ENCODE measurements around the gene PRAMEF26. TPM values are rescaled to one million over a fixed set of nuclear protein-coding genes. Genes with fewer than 3 reads are reported as not detected.

The PRAMEF26 gene
- total RNA-seq, 2 experiments from 2014 or later, result not detected

Other genes starting within 250 kb of the PRAMEF26 start
- gene PRAMEF7, start 239.4 kb downstream of the PRAMEF26 start, total RNA-seq (2014; rRNA removed; shearing (Covaris generic)), result not detected in 2 replicates
- not detected in 2 replicates for gene PRAMEF7, start 239.4 kb downstream of the PRAMEF26 start, total RNA-seq (2022)
- not detected in 2 replicates for gene PRAMEF6, start 208.4 kb downstream of the PRAMEF26 start, total RNA-seq (2014; rRNA removed; shearing (Covaris generic))
- gene PRAMEF6, start 208.4 kb downstream of the PRAMEF26 start, total RNA-seq (2022), result not detected in 2 replicates
- not detected in 2 replicates for gene PRAMEF27, start 99.4 kb downstream of the PRAMEF26 start, total RNA-seq (2014; rRNA removed; shearing (Covaris generic))
- not detected in 2 replicates for gene PRAMEF27, start 99.4 kb downstream of the PRAMEF26 start, total RNA-seq (2022)
- gene HNRNPCL3, start 95.2 kb downstream of the PRAMEF26 start, total RNA-seq (2014; rRNA removed; shearing (Covaris generic)), result not detected in 2 replicates
- not detected in 2 replicates for gene HNRNPCL3, start 95.2 kb downstream of the PRAMEF26 start, total RNA-seq (2022)
- gene PRAMEF25, start 85.2 kb downstream of the PRAMEF26 start, total RNA-seq (2014; rRNA removed; shearing (Covaris generic)), result not detected in 2 replicates
- not detected in 2 replicates for gene PRAMEF25, start 85.2 kb downstream of the PRAMEF26 start, total RNA-seq (2022)
- gene HNRNPCL2, start 39.2 kb downstream of the PRAMEF26 start, total RNA-seq (2014; rRNA removed; shearing (Covaris generic)), result not detected in 2 replicates
- not detected in 2 replicates for gene HNRNPCL2, start 39.2 kb downstream of the PRAMEF26 start, total RNA-seq (2022)
- not detected in 2 replicates for gene HNRNPCL4, start 9.6 kb upstream of the PRAMEF26 start, total RNA-seq (2014; rRNA removed; shearing (Covaris generic))
- gene HNRNPCL4, start 9.6 kb upstream of the PRAMEF26 start, total RNA-seq (2022), result not detected in 2 replicates
- gene PRAMEF9, start 15.8 kb upstream of the PRAMEF26 start, total RNA-seq (2014; rRNA removed; shearing (Covaris generic)), result not detected in 2 replicates
- not detected in 2 replicates for gene PRAMEF9, start 15.8 kb upstream of the PRAMEF26 start, total RNA-seq (2022)
- gene PRAMEF13, start 45.4 kb upstream of the PRAMEF26 start, total RNA-seq (2014; rRNA removed; shearing (Covaris generic)), result not detected in 2 replicates
- gene PRAMEF13, start 45.4 kb upstream of the PRAMEF26 start, total RNA-seq (2022), result not detected in 2 replicates
- gene PRAMEF18, start 70.1 kb upstream of the PRAMEF26 start, total RNA-seq (2014; rRNA removed; shearing (Covaris generic)), result not detected in 2 replicates
- not detected in 2 replicates for gene PRAMEF18, start 70.1 kb upstream of the PRAMEF26 start, total RNA-seq (2022)
- gene PRAMEF5, start 98.2 kb upstream of the PRAMEF26 start, total RNA-seq (2014; rRNA removed; shearing (Covaris generic)), result not detected in 2 replicates
- not detected in 2 replicates for gene PRAMEF5, start 98.2 kb upstream of the PRAMEF26 start, total RNA-seq (2022)
- gene PRAMEF8, start 129.1 kb upstream of the PRAMEF26 start, total RNA-seq (2014; rRNA removed; shearing (Covaris generic)), result not detected in 2 replicates
- not detected in 2 replicates for gene PRAMEF8, start 129.1 kb upstream of the PRAMEF26 start, total RNA-seq (2022)
- not detected in 2 replicates for gene PRAMEF33, start 147.5 kb upstream of the PRAMEF26 start, total RNA-seq (2014; rRNA removed; shearing (Covaris generic))
- not detected in 2 replicates for gene PRAMEF33, start 147.5 kb upstream of the PRAMEF26 start, total RNA-seq (2022)
- gene PRAMEF15, start 159.6 kb upstream of the PRAMEF26 start, total RNA-seq (2014; rRNA removed; shearing (Covaris generic)), result not detected in 2 replicates
- not detected in 2 replicates for gene PRAMEF15, start 159.6 kb upstream of the PRAMEF26 start, total RNA-seq (2022)
- gene PRAMEF14, start 191.1 kb upstream of the PRAMEF26 start, total RNA-seq (2014; rRNA removed; shearing (Covaris generic)), result not detected in 2 replicates
- gene PRAMEF14, start 191.1 kb upstream of the PRAMEF26 start, total RNA-seq (2022), result not detected in 2 replicates
- gene PRAMEF19, start 215.9 kb upstream of the PRAMEF26 start, total RNA-seq (2014; rRNA removed; shearing (Covaris generic)), result not detected in 2 replicates
- not detected in 2 replicates for gene PRAMEF19, start 215.9 kb upstream of the PRAMEF26 start, total RNA-seq (2022)
- gene PRAMEF17, start 233.6 kb upstream of the PRAMEF26 start, total RNA-seq (2014; rRNA removed; shearing (Covaris generic)), result not detected in 2 replicates
- not detected in 2 replicates for gene PRAMEF17, start 233.6 kb upstream of the PRAMEF26 start, total RNA-seq (2022)

Data from OCI-LY7 (cell line).